ENCODE results near the gene KHDRBS1. TPM values are rescaled to one million over a fixed set of nuclear protein-coding genes. Genes with fewer than 3 reads are reported as not detected.
"Not testable (repeated sequence)": the region's sequence is repeated elsewhere in the genome, so short reads cannot be mapped to it uniquely, and the experiment has no call there.

The KHDRBS1 gene
- total RNA-seq, 1 experiment from 2014 or later = 123 TPM

DNA sequence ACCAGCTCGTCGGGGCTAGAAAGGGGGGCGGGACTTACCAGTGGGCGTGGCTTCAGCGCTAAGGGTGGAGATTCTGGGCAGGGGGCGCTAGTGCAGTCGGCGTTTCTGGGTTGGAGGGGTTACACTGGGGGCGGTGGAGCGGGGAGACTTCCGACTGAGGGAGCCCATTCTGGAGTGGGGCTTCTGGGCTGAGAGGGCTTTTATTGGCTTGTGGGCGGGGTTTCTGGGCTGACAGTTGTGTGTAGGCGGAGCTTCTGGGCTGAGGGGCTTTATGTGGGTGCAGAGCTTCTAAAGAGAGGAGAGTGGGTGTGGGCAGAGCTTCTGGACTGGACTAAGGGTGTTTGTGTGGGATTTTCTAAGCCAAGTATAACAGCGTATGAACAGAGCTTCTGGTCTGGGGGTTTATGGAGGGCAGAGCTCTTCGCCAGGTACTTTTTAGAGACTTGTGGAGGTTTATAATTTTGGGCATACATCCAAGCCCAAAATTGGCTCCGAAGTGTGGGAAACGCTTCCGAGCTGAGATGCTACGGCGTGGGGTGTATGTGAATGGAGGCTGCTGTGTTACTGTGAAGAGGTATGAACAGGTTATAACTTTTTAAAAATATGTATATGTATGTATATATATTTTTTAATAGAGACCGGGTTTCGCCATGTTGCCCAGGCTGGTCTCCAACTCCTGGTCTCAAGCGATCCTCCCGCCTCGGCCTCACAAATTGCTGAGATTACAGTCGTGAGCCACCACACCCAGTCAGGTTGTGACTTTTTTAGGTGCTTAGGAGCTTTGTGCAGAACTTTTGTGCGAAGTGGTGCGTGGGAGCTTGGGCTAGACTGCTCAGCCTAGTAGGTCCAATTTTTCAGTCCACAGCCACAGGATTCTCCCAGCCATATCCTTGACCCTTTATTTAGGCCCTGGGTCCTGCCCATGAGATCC lies 59.9 kb downstream of the KHDRBS1 start:
- H3K27me3 ChIP-seq = no peaks in the 10 kb centered on the region
- peaks cover 25% of the 10 kb centered on the region for H3K36me3 ChIP-seq
- DNase-seq = no peak
- peak overlapping the region; percentile 99 for H3K4me3 ChIP-seq
- no peaks in the 10 kb centered on the region for H3K9me3 ChIP-seq

DNA sequence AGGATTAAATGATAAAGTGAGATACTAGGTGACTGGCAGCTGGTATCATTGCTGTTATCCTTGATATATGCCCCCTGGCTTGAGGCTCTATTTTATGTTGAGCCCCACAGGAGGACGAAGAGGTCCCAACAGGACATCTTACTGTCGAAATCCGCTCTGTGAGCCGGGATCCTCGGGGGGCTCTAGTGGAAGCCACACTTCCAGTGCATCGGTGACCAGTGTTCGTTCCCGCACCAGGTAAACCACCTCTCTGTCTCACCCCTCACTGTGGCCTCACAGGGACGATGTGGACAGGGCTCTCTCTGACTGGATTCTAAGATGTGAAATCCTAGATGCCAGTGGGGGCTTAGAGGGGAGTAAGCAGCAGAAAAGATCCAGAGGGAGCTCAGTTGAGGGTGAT lies 61.2 kb downstream of the KHDRBS1 start:
- DNase-seq = no peak
- Histone ChIP-seq H3K27me3 (no peaks in the 10 kb centered on the region), H3K4me3 (no peak overlapping the region), H3K36me3 (peaks cover 31% of the 10 kb centered on the region), H3K9me3 (no peaks in the 10 kb centered on the region)

DNA sequence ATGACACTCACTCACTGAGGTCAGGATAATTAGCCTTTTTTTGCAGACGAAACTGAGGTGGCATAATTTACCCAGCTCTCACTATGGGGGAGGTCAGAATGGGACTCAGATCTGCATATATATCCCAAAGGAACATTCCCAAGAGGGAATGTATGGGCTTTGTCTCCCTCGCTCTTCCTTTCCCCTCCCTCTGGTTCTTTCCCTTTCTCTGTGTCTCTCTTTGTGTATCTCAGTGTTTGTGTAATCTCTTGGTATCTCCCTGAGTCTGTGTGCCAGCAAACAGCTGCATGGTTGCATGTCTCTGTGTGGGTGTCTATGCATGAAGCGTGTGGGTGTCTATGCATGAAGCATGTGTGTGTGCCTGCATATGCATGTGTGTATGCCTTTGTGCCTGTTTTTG lies 63.8 kb downstream of the KHDRBS1 start:
- Histone ChIP-seq H3K27me3 (no peaks in the 10 kb centered on the region), H3K36me3 (peaks cover 49% of the 10 kb centered on the region), H3K9me3 (no peaks in the 10 kb centered on the region), H3K4me3 (no peak overlapping the region)
- no peak for DNase-seq

DNA sequence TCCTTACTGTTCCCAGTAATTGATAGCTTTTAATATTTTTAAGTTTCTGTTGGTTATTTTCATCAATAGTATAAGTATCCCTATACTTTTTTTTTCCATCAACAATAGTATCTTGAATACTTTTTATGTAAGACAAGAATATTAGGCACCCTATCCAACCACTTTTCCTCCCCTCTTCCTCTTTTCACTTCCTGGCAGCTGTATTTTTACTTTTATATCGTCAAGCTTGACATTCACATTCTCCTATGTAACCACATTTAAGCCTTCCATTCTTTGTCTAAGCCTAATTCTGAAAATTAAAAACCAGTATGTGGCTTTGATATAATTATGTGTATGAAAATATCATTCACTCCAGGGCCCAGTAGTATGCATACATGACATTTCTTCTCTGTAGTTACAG lies 68.4 kb downstream of the KHDRBS1 start:
- Histone ChIP-seq H3K4me3 (no peak overlapping the region), H3K9me3 (peaks cover 2% of the 10 kb centered on the region; the same call in 1 of the 2 replicates), H3K36me3 (peaks cover 63% of the 10 kb centered on the region), H3K27me3 (no peaks in the 10 kb centered on the region)
- DNase-seq = no peak

DNA sequence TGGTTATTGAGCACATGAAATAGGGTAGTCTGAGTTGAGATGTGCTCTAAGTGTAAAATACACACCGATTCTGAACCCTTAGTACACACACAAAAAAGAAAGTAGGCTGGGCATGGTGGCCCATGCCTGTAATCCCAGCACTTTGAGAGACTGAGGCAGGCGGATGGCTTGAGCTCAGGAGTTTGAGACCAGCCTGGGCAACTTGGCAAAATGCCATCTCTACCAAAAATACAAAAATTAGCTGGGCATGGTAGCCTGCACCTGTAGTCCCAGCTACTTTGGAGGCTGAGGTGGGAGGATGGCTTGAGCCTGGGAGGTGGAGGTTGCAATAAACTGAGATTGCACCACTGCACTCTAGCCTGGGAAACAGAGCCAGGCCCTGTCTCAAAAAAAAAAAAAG lies 72.7 kb downstream of the KHDRBS1 start:
- H3K4me3 ChIP-seq, H3K27me3 ChIP-seq, H3K9me3 ChIP-seq, DNase-seq: not testable (repeated sequence)
- H3K36me3 ChIP-seq = peaks cover 39% of the 10 kb centered on the region

DNA sequence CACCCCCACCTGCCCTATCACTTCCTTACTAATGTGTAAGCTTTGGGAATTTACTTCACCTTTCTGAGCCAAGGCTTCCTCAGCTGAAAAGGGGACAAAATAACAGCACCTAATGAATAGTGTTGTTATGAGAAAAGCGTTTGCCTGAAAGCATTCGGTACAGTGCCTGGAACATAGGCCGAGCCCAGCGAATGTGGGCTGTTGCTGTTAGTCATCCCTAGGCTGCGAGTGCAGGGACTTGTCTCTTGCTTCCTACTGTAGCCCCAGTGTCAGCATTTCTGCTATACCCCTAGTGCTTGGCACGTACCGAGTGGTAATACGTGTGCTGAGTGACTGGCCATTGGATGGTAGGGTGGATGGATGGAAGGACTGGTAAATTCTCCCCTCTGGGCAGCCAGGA lies 77.5 kb downstream of the KHDRBS1 start:
- H3K27me3 ChIP-seq = no peaks in the 10 kb centered on the region
- peaks cover 40% of the 10 kb centered on the region for H3K36me3 ChIP-seq
- H3K4me3 ChIP-seq = no peak overlapping the region
- H3K9me3 ChIP-seq = no peaks in the 10 kb centered on the region
- no peak for DNase-seq

DNA sequence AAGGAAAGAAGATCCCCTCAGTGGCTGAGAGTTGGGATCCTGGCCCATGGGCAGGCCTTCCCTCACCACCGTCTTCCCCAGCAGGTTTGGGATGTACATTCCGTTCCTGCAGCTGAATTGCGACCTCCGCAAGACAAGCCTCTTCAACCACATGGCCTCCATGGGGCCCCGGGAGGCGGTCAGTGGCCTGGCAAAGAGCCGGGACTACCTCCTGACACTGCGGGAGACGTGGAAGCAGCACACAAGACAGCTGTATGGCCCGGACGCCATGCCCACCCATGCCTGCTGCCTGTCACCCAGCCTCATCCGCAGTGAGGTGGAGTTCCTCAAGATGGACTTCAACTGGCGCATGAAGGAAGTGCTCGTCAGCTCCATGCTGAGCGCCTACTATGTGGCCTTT lies 77.9 kb downstream of the KHDRBS1 start:
- Histone ChIP-seq H3K9me3 (no peaks in the 10 kb centered on the region), H3K36me3 (peaks cover 36% of the 10 kb centered on the region), H3K4me3 (no peak overlapping the region), H3K27me3 (no peaks in the 10 kb centered on the region)
- DNase-seq = no peak

Other genes with a start within 250 kb of the KHDRBS1 start
- 3.4 and 8.5 TPM in 2 replicates for gene ADGRB2, start 249.5 kb upstream of the KHDRBS1 start, total RNA-seq (2014; rRNA removed; shearing (Covaris generic); ENCODE audit: low replicate concordance)
- 27.6 and 32.3 TPM in 2 replicates for gene SPOCD1, start 197.8 kb upstream of the KHDRBS1 start, total RNA-seq (2014; rRNA removed; shearing (Covaris generic); ENCODE audit: low replicate concordance)
- 321 and 754 TPM in 2 replicates for gene PTP4A2, start 75.5 kb upstream of the KHDRBS1 start, total RNA-seq (2014; rRNA removed; shearing (Covaris generic); ENCODE audit: low replicate concordance)
- 7.3 and 13.0 TPM in 2 replicates for gene TMEM39B, start 59.1 kb downstream of the KHDRBS1 start, total RNA-seq (2014; rRNA removed; shearing (Covaris generic); ENCODE audit: low replicate concordance)
- gene KPNA6, start 94.2 kb downstream of the KHDRBS1 start, total RNA-seq (2014; rRNA removed; shearing (Covaris generic); ENCODE audit: low replicate concordance) = 38.6 and 43.0 TPM in 2 replicates
- 78.6 and 87.6 TPM in 2 replicates for gene TXLNA, start 165.8 kb downstream of the KHDRBS1 start, total RNA-seq (2014; rRNA removed; shearing (Covaris generic); ENCODE audit: low replicate concordance)
- gene CCDC28B, start 186.7 kb downstream of the KHDRBS1 start, total RNA-seq (2014; rRNA removed; shearing (Covaris generic); ENCODE audit: low replicate concordance) = 1.5 TPM in 1 of 2 replicates, not detected in the other
- gene IQCC, start 191.8 kb downstream of the KHDRBS1 start, total RNA-seq (2014; rRNA removed; shearing (Covaris generic); ENCODE audit: low replicate concordance) = 1.4 and 3.8 TPM in 2 replicates
- gene DCDC2B, start 195.2 kb downstream of the KHDRBS1 start, total RNA-seq (2014; rRNA removed; shearing (Covaris generic); ENCODE audit: low replicate concordance) = not detected in 2 replicates
- gene TMEM234, start 208.5 kb downstream of the KHDRBS1 start, total RNA-seq (2014; rRNA removed; shearing (Covaris generic); ENCODE audit: low replicate concordance) = 12.2 and 14.5 TPM in 2 replicates
- 515 and 870 TPM in 2 replicates for gene EIF3I, start 208.5 kb downstream of the KHDRBS1 start, total RNA-seq (2014; rRNA removed; shearing (Covaris generic); ENCODE audit: low replicate concordance)
- 0.30 TPM in 1 of 2 replicates, not detected in the other for gene FAM167B, start 233.4 kb downstream of the KHDRBS1 start, total RNA-seq (2014; rRNA removed; shearing (Covaris generic); ENCODE audit: low replicate concordance)
- not detected in 2 replicates for gene LCK, start 237.4 kb downstream of the KHDRBS1 start, total RNA-seq (2014; rRNA removed; shearing (Covaris generic); ENCODE audit: low replicate concordance)